ENCODE results near the gene FSD2.
"Not testable (repeated sequence)": the region's sequence is repeated elsewhere in the genome, so short reads cannot be mapped to it uniquely, and the experiment has no call there.

The FSD2 gene

GRCh38 chr15:82737975-82738374, 67.9 kb downstream of the FSD2 start:
- DNase-seq (ENCODE audit: low spot score) = peak; percentile 21

GRCh38 chr15:82731527-82731926, 74.3 kb downstream of the FSD2 start:
- DNase-seq (ENCODE audit: low spot score) = no peak

DNA sequence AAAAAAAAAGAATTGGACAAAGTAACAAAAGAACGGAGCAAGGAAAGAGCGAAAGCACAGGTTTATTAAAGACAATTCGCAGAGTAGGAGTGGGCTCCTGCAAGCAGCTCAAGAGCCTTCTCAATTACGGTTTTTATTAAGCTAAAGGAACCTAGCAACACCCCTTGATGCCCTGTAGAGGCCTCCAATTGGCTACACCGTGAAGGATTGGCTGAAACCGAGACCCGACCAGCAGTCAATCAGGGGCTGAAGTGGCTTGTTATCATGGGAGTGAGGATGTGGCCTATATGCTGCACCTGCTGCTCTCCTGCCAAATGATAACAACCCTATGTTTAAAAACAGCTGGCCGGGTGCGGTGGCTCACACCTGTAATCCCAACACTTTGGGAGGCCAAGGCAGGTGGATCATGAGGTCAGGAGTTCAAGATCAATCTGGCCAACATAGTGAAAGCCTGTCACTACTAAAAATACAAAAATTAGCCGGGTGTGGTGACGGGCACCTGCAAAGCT, 75.8 kb downstream of the FSD2 start:
- no peak for DNase-seq (ENCODE audit: low spot score)

DNA sequence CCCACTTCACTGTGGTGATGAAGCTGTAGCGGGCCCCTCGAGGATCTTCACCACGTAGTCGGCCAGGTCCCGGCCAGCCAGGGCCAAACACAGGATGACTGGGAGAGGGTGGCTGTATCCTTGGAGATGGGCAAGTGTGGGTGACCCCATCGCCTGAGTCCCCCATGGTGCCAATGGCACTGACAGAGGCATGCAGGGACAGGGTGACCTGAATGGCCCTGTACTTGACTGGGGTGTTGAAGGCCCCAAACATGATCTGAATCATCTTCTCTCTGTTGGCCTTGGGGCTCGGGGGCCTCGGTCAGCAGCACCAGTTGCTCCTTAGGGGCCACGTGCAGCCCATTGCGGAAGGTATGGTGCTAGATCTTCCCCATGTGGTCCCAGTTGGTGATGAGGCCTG, 79.1 kb downstream of the FSD2 start:
- DNase-seq (ENCODE audit: low spot score) = no peak

GRCh38 chr15:82715003-82715402, 90.9 kb downstream of the FSD2 start:
- DNase-seq (ENCODE audit: low spot score) = no peak

DNA sequence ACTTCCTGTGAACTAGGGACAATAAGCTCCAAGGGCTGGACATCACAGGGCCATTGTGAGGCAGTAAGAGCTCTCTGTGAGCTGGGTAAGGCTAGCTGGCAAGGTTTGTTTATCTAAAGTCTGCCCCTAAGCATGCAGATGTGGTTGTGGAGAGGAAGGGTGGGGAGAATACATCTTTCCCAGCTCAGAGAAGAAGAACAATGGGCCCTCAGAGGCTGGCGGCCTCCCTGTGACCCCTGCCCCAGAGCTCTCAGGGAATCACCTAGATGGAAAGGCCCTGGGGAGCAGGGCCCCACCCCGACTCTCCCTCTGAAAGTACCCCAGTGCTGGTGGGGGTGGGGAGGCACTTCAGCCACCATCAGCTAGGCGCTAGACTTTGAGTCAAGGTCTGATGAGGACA, 91.9 kb downstream of the FSD2 start:
- peak; percentile 85 for DNase-seq (ENCODE audit: low spot score)

DNA sequence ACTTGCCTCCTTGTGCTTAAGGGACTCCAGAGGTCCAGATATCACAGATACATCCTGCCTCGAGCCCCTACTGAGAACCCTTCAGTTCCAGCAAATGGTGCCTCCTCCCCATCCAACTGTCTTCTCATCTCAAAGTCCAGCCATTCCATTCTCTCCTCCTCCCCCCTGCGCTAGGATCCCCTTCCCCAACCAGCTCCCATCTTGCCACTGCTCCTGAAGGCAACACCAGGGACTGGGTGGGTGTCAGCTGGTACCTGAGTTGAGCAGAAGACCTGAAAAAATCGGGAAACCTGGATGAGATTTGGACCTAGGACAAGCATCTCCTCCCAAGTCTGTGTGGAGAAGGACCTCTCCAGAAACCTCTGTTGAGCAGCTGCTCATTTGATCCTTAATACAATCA, 93.8 kb downstream of the FSD2 start:
- DNase-seq (ENCODE audit: low spot score) = no peak

- no peak for DNase-seq (ENCODE audit: low spot score)
Observed at GRCh38 chr15:82710926-82711490, 94.9 kb downstream of the FSD2 start.

- no peak for DNase-seq (ENCODE audit: low spot score)
Observed at GRCh38 chr15:82710208-82710555, 95.7 kb downstream of the FSD2 start.

DNA sequence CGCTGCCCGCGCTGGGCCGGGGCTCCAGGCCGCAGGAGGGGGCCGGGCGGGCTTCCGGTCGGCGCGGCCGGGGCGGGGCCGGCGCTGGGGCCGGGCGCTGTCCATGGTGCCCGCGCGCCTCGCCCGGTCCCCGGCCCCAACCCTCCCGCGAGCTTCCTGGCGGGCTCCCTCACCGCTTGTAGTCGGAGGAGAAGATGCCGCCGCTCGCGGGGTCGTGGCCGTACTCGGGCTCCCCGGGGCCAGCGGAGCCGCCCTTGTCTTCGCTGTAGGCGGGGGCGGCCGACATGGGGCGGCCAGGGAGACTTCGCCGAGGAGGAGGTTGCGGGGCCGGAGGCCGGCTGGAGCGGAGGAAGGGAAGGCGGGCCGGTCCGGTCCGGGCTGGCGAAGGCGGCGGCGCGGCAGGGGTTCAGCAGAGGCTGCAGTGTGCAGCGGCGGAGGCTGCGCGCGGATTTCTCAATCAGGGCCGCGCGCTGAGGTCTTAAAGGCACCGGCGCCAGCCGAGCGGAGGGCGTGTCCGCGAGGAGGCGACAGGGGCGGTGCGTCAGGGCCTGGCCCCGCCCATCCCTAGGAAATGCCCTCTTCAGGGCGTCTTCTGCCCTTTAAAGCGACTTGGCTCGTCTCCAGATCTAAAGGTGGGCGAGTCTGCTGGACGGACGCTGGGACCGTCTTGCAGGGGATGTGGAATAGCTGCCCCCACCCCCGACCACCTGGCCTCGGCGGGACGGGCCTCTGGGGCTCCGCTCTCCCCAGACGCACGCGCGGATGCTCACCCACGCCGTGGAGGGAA, 96.3 kb downstream of the FSD2 start, which contains the start of gene AP3B2:
AP3B2 (minus strand) TSS at position 455 of the 787 bp plus-strand sequence; CDS start at position 286, 169 bp downstream.
- DNase-seq (ENCODE audit: low spot score) = peak; percentile 71

DNA sequence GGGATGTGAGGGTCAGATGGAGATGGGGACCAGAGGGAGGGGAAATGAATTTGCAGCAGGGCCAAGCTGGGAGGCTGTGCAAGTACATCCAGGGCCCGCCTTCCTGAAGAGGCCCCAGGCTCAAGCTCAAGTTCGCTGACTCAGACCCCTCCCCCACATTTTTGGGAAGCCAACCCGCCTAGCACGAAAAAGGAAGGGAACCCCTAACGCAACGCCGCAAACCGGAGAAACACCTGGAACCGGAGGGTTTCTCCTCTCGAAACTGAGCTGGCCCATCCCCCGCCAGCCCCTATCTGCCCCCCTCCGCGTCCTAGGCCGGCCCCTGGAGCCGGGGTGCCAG, 96.8 kb downstream of the FSD2 start:
- no peak for DNase-seq (ENCODE audit: low spot score)

DNA sequence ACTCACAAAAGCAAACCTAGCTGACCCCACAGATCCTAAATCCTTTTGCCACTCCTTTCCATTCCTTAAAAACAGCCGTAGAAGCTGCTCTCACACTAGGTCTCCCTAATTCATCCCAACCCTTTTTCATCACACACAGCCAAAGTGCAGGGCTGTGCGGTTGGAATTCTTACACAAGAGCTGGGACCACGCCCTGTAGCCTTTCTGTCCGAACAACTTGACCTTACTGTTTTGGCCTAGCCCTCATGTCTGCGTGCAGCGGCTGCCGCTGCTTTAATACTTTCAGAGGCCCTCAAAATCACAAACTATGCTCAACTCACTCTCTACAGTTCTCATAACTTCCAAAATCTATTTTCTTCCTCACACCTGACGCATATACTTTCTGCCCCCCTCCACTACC, 100.0 kb downstream of the FSD2 start:
- not testable (repeated sequence) for DNase-seq (ENCODE audit: low spot score)

All from SW480 (cell line).